Mesodermal cell (in vitro differentiated cells): ENCODE results near the gene BDKRB1.

Experiments
- H3K27ac ChIP-seq: 2 replicates; pipeline ENCODE4 v1.7.0; 2013; ENCODE audit warnings: mild to moderate bottlenecking, low read depth, low read length, moderate library complexity; ENCODE audit not compliant: severe bottlenecking
- H3K36me3 ChIP-seq: 2 replicates; pipeline ENCODE4 v1.7.1; 2013; ENCODE audit warnings: mild to moderate bottlenecking, low read length, moderate library complexity; ENCODE audit not compliant: control insufficient read depth, insufficient read depth
- H3K4me1 ChIP-seq: one replicate; pipeline ENCODE4 v1.7.1; 2013; ENCODE audit warnings: mild to moderate bottlenecking, low read length; ENCODE audit not compliant: insufficient read depth, control insufficient read depth, poor library complexity, severe bottlenecking
- H3K4me3 ChIP-seq: 2 replicates; pipeline ENCODE4 v1.7.0; 2013; ENCODE audit warnings: low read length, control low read depth, mild to moderate bottlenecking; ENCODE audit not compliant: insufficient read depth, poor library complexity, severe bottlenecking; ENCODE audit errors: extremely low read depth
- H3K9me3 ChIP-seq: 2 replicates; pipeline ENCODE4 v1.7.1; 2013; ENCODE audit warnings: mild to moderate bottlenecking, low read length, moderate library complexity; ENCODE audit not compliant: control insufficient read depth
- WGBS, 2 experiments: methylation state at CpG; one replicate each; pipeline ENCODE4 v1.1.5; 2013; ENCODE audit warnings: missing lambda C conversion rate in 2 of 2; ENCODE audit not compliant: insufficient coverage in 2 of 2; 5-methylcytosine and 5-hydroxymethylcytosine counted together

BDKRB1 gene

DNA sequence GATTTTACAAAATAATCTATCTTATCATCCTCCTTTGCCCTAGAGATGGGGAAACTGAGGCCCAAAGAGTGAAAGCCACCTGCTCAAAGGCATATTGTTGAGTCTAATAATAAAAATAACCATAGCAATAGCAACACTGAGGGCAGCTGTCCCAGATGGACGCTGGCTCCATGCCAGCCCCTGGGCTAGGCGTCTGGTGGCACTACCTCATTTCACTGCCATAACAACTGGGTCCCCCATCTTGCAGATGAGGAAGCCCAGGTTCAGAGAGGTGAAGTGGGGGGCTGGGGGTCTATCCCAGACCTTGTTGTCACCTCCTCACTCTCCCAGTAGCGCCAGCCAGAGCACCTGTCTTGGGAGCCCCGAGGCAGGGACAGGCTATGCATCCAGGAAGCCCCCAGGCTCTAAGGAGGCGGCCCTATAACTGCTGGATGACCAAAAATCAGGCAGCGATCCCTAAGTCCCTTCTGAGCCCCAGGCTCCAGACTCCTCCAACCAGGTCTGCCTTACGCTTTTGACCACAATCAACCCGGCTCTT is 38.6 kb upstream of the BDKRB1 start:
- WGBS, 2 experiments, result 81 to 88% methylated on average over 6 to 7 of the region's 8 CpGs

GRCh38 chr14:96221109-96221650 is 34.8 kb upstream of the BDKRB1 start:
- Histone ChIP-seq H3K9me3 (no peaks in the 10 kb centered on the region), H3K27ac (no peak overlapping the region), H3K4me3 (no peak overlapping the region), H3K36me3 (no peaks in the 10 kb centered on the region), H3K4me1 (peaks cover 6% of the 10 kb centered on the region)
- 88 to 96% methylated on average over 7 of the region's 7 CpGs for WGBS, 2 experiments

More for the DNA sequence above, 38.6 kb upstream of the BDKRB1 start:
- Histone ChIP-seq H3K9me3 (no peaks in the 10 kb centered on the region), H3K36me3 (no peaks in the 10 kb centered on the region), H3K4me3 (no peak overlapping the region), H3K27ac (no peak overlapping the region), H3K4me1 (no peaks in the 10 kb centered on the region)

- no peaks in the 10 kb centered on the region for H3K9me3 ChIP-seq
- H3K4me3 ChIP-seq, result no peak overlapping the region
- peaks cover 6% of the 10 kb centered on the region for H3K4me1 ChIP-seq
- no peaks in the 10 kb centered on the region for H3K36me3 ChIP-seq
- H3K27ac ChIP-seq, result no peak overlapping the region
- WGBS, 2 experiments, result 88 to 96% methylated on average over 7 of the region's 8 CpGs
These were observed 34.2 kb upstream of the BDKRB1 start for GRCh38 chr14:96221841-96222240.

DNA sequence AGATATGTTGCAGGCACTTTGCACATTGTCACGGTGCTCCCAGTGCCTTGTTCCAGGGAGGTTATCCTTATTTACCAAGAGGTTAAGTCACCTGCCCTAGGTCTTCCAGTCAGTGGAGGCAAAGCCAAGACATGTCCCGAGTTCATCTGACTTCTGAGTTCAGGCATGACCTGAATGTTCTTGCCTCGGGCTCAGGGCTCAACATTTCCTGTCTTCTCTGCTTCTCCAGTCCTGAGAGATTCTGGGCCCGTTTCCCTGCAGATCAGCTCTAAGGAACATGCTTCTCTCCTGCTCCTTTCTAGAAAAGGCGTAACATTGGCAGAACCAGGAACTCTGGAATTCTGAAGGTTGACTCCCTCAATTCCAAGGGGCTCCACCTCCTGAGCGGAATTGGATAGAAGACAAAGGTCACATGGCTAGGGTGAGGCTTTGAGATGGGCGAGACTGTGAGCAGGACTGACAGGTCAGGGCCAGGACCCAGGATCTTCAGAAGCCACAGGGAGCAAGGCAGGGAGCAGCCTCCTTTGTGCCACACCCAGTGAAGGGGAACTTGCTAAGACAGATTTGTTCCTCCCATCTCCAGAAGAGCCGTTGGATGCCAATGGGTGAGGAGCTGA is 31.4 kb upstream of the BDKRB1 start:
- H3K4me3 ChIP-seq, result no peak overlapping the region

GRCh38 chr14:96225213-96225612 is 30.8 kb upstream of the BDKRB1 start:
- WGBS, 2 experiments, result 93% methylated on average over 4 of the region's 5 CpGs; no CpG with 5 or more reads in 1 of the 2 experiments
- Histone ChIP-seq H3K4me1 (peaks cover 6% of the 10 kb centered on the region), H3K9me3 (peaks cover 11% of the 10 kb centered on the region), H3K27ac (no peak overlapping the region), H3K36me3 (no peaks in the 10 kb centered on the region), H3K4me3 (no peak overlapping the region)

More for the DNA sequence above, 31.4 kb upstream of the BDKRB1 start:
- peaks cover 11% of the 10 kb centered on the region for H3K9me3 ChIP-seq
- H3K4me1 ChIP-seq, result peaks cover 6% of the 10 kb centered on the region
- 93 to 95% methylated on average over 8 of the region's 8 CpGs for WGBS, 2 experiments
- no peaks in the 10 kb centered on the region for H3K36me3 ChIP-seq
- H3K27ac ChIP-seq, result no peak overlapping the region

DNA sequence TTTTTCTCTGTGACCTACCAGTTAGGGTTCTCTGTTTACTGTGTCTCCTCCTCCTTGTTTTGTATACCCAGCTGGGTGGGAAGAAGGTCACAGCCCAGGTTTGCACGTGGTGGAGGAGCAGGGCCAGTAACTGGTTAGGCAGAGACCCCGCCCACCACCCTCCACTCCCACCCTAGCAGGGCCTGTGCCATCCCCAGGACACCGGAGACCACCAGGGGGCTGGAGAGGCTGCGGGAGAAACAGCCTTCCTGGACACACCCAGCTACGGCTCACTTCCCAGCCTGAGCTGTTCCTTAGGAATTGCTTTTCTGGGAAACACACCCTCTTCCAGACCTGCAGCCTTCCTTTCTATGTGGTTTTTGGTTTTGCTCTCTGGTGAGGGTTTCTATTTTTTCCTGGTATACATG is 30.3 kb upstream of the BDKRB1 start:
- H3K36me3 ChIP-seq, result no peaks in the 10 kb centered on the region
- no peak overlapping the region for H3K27ac ChIP-seq
- H3K4me1 ChIP-seq, result peaks cover 6% of the 10 kb centered on the region
- 57% methylated on average over 3 of the region's 5 CpGs; no CpG with 5 or more reads in 1 of the 2 experiments for WGBS, 2 experiments
- H3K9me3 ChIP-seq, result peaks cover 11% of the 10 kb centered on the region
- no peak overlapping the region for H3K4me3 ChIP-seq

GRCh38 chr14:96227428-96227827 is 28.6 kb upstream of the BDKRB1 start:
- no peak overlapping the region for H3K4me3 ChIP-seq
- H3K4me1 ChIP-seq, result peaks cover 6% of the 10 kb centered on the region
- 61 to 80% methylated on average over 3 to 7 of the region's 7 CpGs for WGBS, 2 experiments
- H3K27ac ChIP-seq, result no peak overlapping the region
- H3K9me3 ChIP-seq, result peaks cover 11% of the 10 kb centered on the region
- H3K36me3 ChIP-seq, result no peaks in the 10 kb centered on the region

DNA sequence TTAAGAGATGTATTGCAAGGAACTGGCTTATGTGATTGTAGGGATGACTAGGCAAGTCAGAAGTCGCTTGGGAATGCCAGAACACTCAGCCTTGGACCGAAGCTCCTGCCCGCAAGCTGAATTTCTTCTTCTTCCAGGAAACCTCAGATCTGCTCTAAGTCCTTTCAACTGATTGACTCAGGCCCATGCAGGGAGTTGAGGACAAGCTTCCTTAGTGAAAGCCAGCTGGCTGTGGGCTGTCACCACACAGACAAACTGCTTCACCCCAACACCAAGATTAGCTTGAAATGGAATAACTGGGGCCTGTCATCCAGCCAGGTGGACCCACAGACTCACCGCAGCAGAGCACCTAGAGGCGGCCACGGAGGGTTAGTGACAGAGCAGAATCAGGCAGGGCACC is 26.7 kb upstream of the BDKRB1 start:
- Histone ChIP-seq H3K9me3 (peaks cover 11% of the 10 kb centered on the region), H3K4me1 (peaks cover 6% of the 10 kb centered on the region), H3K36me3 (no peaks in the 10 kb centered on the region), H3K27ac (no peak overlapping the region), H3K4me3 (no peak overlapping the region)
- WGBS, 2 experiments, result 88 to 92% methylated on average over 6 of the region's 6 CpGs

- 82 to 100% methylated on average over 2 to 3 of the region's 4 CpGs for WGBS, 2 experiments
- no peak overlapping the region for H3K27ac ChIP-seq
- no peaks in the 10 kb centered on the region for H3K36me3 ChIP-seq
These were observed 25.0 kb upstream of the BDKRB1 start for GRCh38 chr14:96231056-96231455.

DNA sequence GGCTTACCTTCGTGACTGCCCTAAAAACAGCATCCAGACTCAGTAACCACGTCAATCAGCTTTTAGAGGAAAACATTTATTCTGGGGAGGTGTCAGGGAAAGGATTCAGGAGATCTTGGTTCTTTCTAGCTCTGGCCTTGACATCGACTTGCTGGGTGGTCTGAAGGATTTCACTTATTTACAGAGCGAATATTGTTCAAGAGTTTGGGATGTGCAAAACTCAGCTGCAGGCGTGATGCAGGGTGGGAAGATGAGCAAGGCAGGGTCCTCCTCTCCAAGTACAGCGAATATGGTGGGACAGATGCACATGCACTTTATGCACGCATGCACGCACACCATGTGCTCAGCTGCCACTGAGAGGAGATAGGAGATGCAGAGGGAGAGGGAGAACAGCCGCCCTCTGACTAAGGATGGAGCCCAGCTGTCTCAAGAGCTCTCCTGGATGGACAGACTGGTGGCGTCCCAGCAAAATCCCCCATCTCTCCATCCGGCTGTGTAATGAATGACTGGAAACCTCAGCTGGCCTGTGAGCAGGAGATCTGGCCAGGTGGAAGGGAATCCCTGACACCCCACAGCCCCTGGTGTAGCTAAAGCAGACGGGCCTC is 24.4 kb upstream of the BDKRB1 start:
- H3K4me1 ChIP-seq, result no peaks in the 10 kb centered on the region
- H3K4me3 ChIP-seq, result no peak overlapping the region
- WGBS, 2 experiments, result 89 to 94% methylated on average over 7 to 8 of the region's 12 CpGs
- H3K36me3 ChIP-seq, result no peaks in the 10 kb centered on the region
- peaks cover 11% of the 10 kb centered on the region for H3K9me3 ChIP-seq
- H3K27ac ChIP-seq, result no peak overlapping the region

More at GRCh38 chr14:96231056-96231455, 25.0 kb upstream of the BDKRB1 start:
- H3K4me1 ChIP-seq, result peaks cover under 1% of the 10 kb centered on the region
- no peak overlapping the region for H3K4me3 ChIP-seq
- peaks cover 11% of the 10 kb centered on the region for H3K9me3 ChIP-seq

GRCh38 chr14:96232506-96232905 is 23.5 kb upstream of the BDKRB1 start:
- Histone ChIP-seq H3K4me1 (no peaks in the 10 kb centered on the region), H3K9me3 (peaks cover 11% of the 10 kb centered on the region), H3K36me3 (no peaks in the 10 kb centered on the region), H3K4me3 (no peak overlapping the region), H3K27ac (no peak overlapping the region)
- 87 to 93% methylated on average over 6 to 8 of the region's 11 CpGs for WGBS, 2 experiments
